C4-2B (cell line): Measurements from ENCODE around the gene ZNF423.

Experiments
- H3K27ac ChIP-seq: fragments of 450-650 bp; 2 replicates; pipeline ENCODE4 v1.5.1; 2017
- ZFX ChIP-seq: fragments of 450-650 bp; IDR thresholded peaks from 2 replicates; pipeline ENCODE4 v1.6.1; 2017
- TF ChIP-seq, protein P1 (sequence below): fragments of 450-650 bp; conservative IDR thresholded peaks from 2 replicates; pipeline ENCODE4 v1.5.1; 2017; ENCODE audit warnings: mild to moderate bottlenecking

The ZNF423 gene

DNA sequence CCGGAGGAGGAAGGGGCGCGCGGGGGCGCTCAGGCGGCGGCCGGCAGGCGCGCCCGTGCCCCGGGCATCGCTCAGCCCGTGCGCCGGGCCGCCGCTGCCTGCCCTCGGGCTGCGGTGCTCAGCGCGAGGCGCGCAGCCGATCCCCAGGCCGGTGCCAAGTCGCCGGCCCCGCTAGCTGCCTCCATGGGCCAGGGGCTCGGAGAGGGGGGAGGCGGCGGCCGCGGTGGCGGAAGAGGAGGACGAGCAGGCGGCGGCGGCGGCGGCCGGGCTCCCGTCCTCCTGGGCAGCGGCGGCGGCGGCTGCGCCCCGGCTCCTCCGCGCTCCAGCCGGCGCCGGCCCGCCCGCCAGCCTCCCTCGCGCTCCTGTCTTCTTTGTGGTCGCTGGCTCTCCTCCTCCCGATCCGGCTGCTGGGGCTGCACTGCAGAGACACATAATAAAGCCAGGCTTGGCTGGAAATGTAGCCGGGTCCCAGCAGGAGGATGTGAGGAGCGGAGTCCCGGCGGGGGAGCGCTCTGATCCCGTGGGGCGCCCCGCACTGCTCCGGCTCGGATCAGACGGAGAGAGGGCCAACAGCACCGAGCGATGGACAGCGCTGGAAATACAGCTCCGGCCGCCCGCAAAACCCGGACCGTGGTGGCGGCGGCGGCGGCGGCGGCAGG lies 889 bp upstream of the ZNF423 start:
- TF ChIP-seq ZFX = no peak
- TF ChIP-seq, protein P1, sequence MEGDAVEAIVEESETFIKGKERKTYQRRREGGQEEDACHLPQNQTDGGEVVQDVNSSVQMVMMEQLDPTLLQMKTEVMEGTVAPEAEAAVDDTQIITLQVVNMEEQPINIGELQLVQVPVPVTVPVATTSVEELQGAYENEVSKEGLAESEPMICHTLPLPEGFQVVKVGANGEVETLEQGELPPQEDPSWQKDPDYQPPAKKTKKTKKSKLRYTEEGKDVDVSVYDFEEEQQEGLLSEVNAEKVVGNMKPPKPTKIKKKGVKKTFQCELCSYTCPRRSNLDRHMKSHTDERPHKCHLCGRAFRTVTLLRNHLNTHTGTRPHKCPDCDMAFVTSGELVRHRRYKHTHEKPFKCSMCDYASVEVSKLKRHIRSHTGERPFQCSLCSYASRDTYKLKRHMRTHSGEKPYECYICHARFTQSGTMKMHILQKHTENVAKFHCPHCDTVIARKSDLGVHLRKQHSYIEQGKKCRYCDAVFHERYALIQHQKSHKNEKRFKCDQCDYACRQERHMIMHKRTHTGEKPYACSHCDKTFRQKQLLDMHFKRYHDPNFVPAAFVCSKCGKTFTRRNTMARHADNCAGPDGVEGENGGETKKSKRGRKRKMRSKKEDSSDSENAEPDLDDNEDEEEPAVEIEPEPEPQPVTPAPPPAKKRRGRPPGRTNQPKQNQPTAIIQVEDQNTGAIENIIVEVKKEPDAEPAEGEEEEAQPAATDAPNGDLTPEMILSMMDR = no peak
- H3K27ac ChIP-seq = no peak overlapping the region

DNA sequence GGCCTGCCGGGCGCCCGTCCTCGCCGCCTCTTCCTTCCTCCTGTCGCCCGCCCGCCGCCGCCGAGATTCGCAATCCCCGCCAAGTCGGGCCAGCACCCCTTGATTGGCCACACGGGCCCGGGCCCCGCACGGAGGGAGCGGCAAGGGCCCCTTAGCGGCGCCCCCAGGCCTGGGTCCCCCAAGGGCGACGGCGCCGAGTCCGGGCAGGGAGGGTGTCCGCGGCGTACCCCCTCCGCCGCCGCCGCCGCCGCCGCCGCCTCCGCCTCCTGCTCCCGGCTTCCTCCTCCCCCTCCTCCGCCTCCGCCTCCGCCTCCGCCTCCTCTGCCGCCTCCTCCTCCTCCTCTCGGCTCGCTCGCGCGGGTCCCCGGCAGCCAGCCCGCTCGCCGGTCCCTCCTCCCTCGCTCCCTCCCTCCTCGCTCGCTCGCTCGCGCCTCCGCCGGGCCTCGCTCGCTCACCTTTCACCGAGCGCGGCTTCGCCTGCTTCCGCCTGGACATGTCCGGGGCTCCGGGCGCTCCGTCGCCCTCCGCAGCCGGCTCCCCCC lies 561 bp downstream of the ZNF423 start:
- peak overlapping the region; percentile 58 for H3K27ac ChIP-seq
- no peak for TF ChIP-seq ZFX
- TF ChIP-seq, protein P1 = no peak

DNA sequence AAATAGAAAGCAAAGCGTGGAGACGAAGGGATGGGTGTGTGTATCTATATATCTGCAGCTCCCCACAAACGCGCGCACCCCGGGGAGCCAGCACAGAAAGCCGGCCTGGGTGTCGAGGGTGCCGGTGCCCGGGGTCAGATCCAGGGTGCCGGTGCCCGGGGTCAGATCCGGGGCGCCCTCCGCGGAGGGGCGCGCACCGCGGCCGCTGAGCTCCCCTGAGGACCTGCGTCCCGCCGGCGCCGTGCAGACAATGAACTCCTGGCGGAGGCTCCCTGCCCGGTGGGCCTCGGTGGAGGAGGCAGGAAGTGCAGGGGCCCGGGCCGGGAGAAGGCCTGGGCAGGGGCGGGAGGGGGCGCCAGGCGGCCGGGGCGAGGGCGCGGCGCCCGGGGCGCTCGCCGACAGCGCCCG lies 1.1 kb downstream of the ZNF423 start:
- H3K27ac ChIP-seq = peak overlapping the region; percentile 58; the same call in 1 of the 2 replicates
- TF ChIP-seq, protein P1 = no peak
- no peak for TF ChIP-seq ZFX

- no peak overlapping the region for H3K27ac ChIP-seq
- TF ChIP-seq ZFX = no peak
- TF ChIP-seq, protein P1 = no peak
Observed at GRCh38 chr16:49854188-49854795, 1.6 kb downstream of the ZNF423 start.

- no peak overlapping the region for H3K27ac ChIP-seq
- TF ChIP-seq, protein P1 = no peak
- no peak for TF ChIP-seq ZFX
Observed at GRCh38 chr16:49852279-49852678, 3.6 kb downstream of the ZNF423 start.

DNA sequence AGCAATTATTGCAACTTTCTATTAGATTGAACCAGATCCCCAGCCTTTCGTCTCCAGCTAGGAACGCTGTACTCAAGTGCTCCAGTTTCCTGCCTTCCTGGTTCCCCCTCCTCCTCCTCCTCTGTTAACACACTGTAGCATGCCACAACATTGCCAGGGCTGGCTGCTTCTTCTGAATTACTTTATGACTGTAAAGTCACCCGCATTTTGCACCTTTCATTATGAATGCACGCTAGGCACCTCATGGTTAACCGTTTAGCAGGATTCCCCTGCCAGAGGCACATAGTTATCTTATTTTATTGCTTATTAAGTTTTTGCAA lies 4.5 kb downstream of the ZNF423 start:
- no peak for TF ChIP-seq ZFX
- TF ChIP-seq, protein P1 = no peak
- no peak overlapping the region for H3K27ac ChIP-seq

- TF ChIP-seq, protein P1 = no peak
- no peak for TF ChIP-seq ZFX
- no peak overlapping the region for H3K27ac ChIP-seq
Observed at GRCh38 chr16:49850558-49851467, 5.1 kb downstream of the ZNF423 start.
